Measurements from ENCODE around the gene PRSS8. TPM values are rescaled to one million over a fixed set of nuclear protein-coding genes. Genes with fewer than 3 reads are reported as not detected.
A peak's percentile ranks its signal among the peaks of the same experiment; 100 is the strongest.
"Not testable (repeated sequence)": the region's sequence is repeated elsewhere in the genome, so short reads cannot be mapped to it uniquely, and the experiment has no call there.

Gene PRSS8
- total RNA-seq, 4 donors from 2014 or later, result 0.20 TPM; not detected in 3

- DNase-seq (ENCODE audit: low spot score in 2 of 2), result no peak
- Histone ChIP-seq H3K4me3 (peak overlapping the region in 1 of 4 donors; percentile 25), H3K27me3 (peaks cover 0 to 19% of the 10 kb centered on the region in 2 donors), H3K9me3 (no peaks in the 10 kb centered on the region), H3K4me1 (peaks cover 0 to 44% (median 12%) of the 10 kb centered on the region in 4 donors), H3K27ac (peak overlapping the region in 3 of 4 donors; percentile 52 to 71 (median 57)), H3K36me3 (no peaks in the 10 kb centered on the region)
- 44 to 54% methylated on average over 21 to 27 of the region's 27 CpGs for WGBS, 2 donors
- TF ChIP-seq EP300 (IDR thresholded peaks at IDR 0.05), result peak in 1 of 2 donors; percentile 24
- TF ChIP-seq CTCF (IDR thresholded peaks at IDR 0.05), result no peak
- TF ChIP-seq POLR2A (IDR thresholded peaks at IDR 0.05), result no peak
These were observed 3.4 kb upstream of the PRSS8 start for GRCh38 chr16:31138621-31139578.

GRCh38 chr16:31136822-31137499 is 1.4 kb upstream of the PRSS8 start:
- Histone ChIP-seq H3K27me3 (peaks cover 0 to 19% of the 10 kb centered on the region in 2 donors), H3K4me1 (peaks cover 0 to 37% (median 7%) of the 10 kb centered on the region in 4 donors), H3K36me3 (peaks cover 0 to 15% (median 0%) of the 10 kb centered on the region in 3 donors)
- not testable (repeated sequence) for DNase-seq (ENCODE audit: low spot score in 2 of 2); H3K4me3 ChIP-seq; H3K27ac ChIP-seq; H3K9me3 ChIP-seq
- WGBS, 2 donors, result 89 to 91% methylated on average over 20 of the region's 20 CpGs

- no peak for DNase-seq (ENCODE audit: low spot score in 2 of 2)
- H3K27ac ChIP-seq, result no peak overlapping the region
- peaks cover 0 to 30% (median 2%) of the 10 kb centered on the region in 4 donors for H3K4me1 ChIP-seq
- no peaks in the 10 kb centered on the region for H3K9me3 ChIP-seq
- no peak overlapping the region for H3K4me3 ChIP-seq
- 89 to 91% methylated on average over 6 of the region's 6 CpGs for WGBS, 2 donors
- peaks cover 0 to 22% (median 0%) of the 10 kb centered on the region in 3 donors for H3K36me3 ChIP-seq
- peaks cover 0 to 19% of the 10 kb centered on the region in 2 donors for H3K27me3 ChIP-seq
- TF ChIP-seq CTCF (IDR thresholded peaks at IDR 0.05), result no peak
- TF ChIP-seq EP300 (IDR thresholded peaks at IDR 0.05), result no peak
- no peak for TF ChIP-seq POLR2A (IDR thresholded peaks at IDR 0.05)
These were observed 748 bp upstream of the PRSS8 start for GRCh38 chr16:31136287-31136662.

- Histone ChIP-seq H3K27ac (peak overlapping the region in 1 of 4 donors; percentile 76), H3K9me3 (no peaks in the 10 kb centered on the region), H3K27me3 (peaks cover 0 to 19% of the 10 kb centered on the region in 2 donors), H3K36me3 (peaks cover 0 to 36% (median 0%) of the 10 kb centered on the region in 3 donors), H3K4me1 (peaks cover 0 to 23% (median 0%) of the 10 kb centered on the region in 4 donors), H3K4me3 (peak overlapping the region in 1 of 4 donors; percentile 25)
- TF ChIP-seq EP300 (IDR thresholded peaks at IDR 0.05) (no peak), POLR2A (IDR thresholded peaks at IDR 0.05) (no peak), CTCF (IDR thresholded peaks at IDR 0.05) (no peak)
- 21 to 22% methylated on average over 17 to 18 of the region's 18 CpGs for WGBS, 2 donors
- no peak for DNase-seq (ENCODE audit: low spot score in 2 of 2)
These were observed 647 bp downstream of the PRSS8 start for GRCh38 chr16:31134625-31135534.

- no peak for TF ChIP-seq POLR2A (IDR thresholded peaks at IDR 0.05)
- TF ChIP-seq EP300 (IDR thresholded peaks at IDR 0.05), result no peak
- TF ChIP-seq CTCF (IDR thresholded peaks at IDR 0.05), result no peak
- no peak for DNase-seq (ENCODE audit: low spot score in 2 of 2)
- Histone ChIP-seq H3K36me3 (peaks cover 0 to 43% (median 0%) of the 10 kb centered on the region in 3 donors), H3K4me1 (peaks cover 0 to 28% (median 0%) of the 10 kb centered on the region in 4 donors), H3K27me3 (peaks cover 0 to 19% of the 10 kb centered on the region in 2 donors), H3K9me3 (no peaks in the 10 kb centered on the region), H3K27ac (peak overlapping the region in 1 of 4 donors; percentile 38), H3K4me3 (peak overlapping the region in 1 of 4 donors; percentile 12)
- 33 to 42% methylated on average over 5 of the region's 5 CpGs for WGBS, 2 donors
These were observed 1.4 kb downstream of the PRSS8 start for GRCh38 chr16:31134091-31134571.
